HPDE6-E6E7 (cell line): Measurements from ENCODE around the gene FAM72A.
"Not testable (repeated sequence)": the region's sequence is repeated elsewhere in the genome, so short reads cannot be mapped to it uniquely, and the experiment has no call there.

Source experiments
- DNase-seq: peaks from one replicate; pipeline ENCODE4 v3.0.0; 2011; ENCODE audit warnings: missing footprints; ENCODE audit errors: extremely low spot score

FAM72A gene

DNA sequence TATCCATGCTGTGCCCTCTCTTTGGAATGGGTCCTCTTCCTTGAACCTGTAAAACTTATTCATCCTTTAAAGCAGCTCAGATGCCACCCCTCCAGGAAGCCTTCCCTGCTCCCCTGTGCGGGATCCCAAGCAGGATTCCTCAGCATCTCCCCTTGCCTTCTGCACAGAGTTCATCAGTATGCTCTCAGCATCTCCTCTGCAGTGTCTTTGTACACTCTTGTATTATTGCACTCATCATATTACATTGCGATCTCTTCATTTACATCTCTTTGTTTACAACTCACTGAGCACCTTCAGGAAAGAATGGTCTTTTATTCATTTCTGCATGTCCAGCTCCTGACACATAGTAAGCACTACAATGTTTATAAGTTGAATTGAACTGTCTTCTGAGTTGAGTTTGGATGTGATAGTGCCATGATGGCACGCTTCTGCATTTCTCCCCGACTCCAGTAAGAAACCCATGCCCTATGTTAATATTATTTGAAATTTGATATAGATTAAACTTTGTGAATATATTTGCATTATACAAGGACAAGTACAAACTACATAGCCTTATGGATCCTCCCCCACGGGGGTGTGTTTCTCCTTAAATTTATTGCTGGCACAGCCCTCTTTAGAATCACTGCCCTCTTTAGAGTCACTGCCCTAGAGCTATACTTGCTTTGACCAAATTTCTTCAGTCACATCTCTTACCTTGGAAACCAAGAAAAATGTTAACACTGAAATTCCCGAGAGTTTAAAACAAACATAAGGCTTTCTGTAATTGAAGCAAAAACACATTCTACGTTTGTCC lies 13.2 kb upstream of the FAM72A start:
- not testable (repeated sequence) for DNase-seq

DNA sequence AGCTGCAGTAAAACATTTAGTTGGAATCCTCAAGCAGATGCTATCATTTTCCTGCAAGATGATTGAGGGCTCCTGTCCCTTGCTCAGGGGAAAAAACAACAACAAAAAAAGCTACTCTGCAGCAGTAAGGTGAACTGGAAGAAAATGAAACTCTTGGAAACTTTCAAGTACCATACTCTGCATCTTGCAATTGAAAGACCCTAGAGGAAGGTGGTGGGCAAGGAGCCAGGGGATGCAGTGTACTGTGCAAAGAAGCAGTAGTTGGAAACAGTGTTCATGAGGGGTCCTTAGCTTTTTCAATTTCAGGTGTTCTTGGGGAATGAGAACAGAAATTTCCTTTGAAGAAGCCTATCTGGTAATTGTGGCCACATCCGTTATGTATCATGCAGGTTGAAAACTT lies 8.2 kb upstream of the FAM72A start:
- not testable (repeated sequence) for DNase-seq

DNA sequence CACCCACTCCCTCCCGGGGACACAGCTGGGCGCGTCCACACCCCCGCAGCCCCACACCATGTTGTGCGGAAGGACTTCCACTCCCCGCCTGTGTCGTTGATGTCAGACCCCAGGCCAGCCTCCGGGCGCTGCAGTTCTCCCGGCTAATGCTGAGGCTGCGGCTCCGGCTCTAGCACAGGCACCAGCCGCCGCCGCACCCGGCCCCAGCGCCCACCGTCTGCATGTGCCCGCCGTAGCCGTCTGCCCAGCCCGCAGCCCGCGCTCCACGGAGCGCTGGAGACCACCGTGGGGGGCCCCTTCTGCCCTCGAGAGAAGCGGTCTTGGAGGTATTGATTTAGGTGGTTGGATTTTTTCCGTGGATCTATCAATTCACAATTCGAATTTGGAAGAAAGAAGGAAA lies 2.9 kb upstream of the FAM72A start:
- DNase-seq: not testable (repeated sequence)

DNA sequence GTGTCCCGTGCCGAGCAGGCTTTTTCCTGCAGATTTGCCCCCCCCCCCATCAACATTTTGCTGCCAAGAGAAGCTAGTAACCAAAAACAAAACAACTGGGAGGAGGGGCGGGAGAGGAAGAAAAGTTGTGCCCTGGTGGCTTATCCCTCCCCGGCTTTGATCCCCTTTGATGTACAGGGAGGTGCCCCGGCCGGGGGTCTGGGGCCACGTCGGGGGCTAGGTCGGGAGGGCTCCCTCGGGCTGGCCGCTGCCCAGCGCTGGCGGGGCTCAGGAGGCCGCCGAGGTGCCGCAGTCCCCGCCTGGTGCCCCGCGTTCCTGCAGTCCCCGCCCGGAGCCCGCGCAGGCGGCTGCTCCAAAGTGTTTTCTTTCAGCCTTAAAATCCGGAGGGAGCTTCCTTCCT lies 2.2 kb upstream of the FAM72A start:
- DNase-seq: not testable (repeated sequence)

DNA sequence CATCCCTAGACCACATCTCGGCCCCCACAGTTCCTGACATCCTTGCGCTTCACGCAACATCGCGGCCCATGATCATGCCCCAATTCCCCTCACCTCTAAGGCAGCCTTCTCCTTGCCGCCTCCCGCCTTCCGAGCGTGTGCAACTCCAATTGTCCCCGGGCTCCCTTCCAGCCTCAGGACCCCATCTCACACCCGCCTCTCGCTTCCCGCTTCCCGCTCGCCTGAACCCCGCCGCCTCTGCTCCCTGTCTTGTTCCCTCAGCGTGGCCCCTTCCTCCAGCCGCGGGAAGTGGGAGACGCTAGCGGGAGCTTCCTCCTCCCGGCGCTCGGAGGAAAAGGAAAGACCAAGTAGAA lies 1.5 kb upstream of the FAM72A start:
- not testable (repeated sequence) for DNase-seq

DNA sequence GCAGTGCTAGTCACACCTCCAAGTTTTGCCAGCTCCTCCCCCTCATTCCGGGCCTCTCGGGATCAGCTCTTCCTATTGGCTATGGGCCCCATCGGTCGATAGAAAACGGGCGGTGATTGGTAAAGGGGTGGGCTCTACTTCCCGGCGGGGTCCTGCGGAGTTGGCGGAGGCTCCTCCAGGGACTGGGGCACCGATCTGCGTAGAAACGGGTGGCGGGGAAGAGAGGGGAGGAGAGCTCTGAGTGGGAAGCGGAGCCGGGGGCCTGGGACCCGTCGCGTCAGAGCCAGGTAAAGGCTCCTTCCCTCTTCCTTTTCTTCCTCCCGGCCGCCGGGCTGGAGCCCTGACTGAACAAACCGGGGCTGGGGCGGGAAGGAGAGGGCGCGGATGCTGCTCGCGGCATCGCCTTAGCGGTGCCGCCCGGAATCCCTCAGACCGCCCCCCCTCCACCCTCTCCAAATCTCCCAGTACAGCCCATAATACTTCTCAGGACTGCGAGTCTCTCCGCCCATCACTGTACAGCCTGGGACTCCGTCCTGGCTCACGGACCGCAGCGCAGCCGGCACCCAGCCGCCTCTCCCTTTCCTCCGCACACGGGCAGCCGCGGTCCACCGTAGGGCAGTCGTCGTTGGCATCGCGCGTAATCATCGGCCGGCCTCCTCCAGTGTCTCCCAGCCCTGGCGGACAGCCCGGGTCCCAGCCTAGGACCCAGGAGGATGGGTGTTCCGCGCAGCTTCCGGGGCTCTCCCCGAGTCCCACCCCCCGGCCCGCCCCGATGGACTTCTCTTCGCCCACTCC lies 922 bp upstream of the FAM72A start, which contains the start of gene SRGAP2:
Gene SRGAP2, plus strand, starts transcription at position 178 of the 795 bp plus-strand sequence. CDS start 2,430 bp downstream, outside the sequence.
- DNase-seq: not testable (repeated sequence)

DNA sequence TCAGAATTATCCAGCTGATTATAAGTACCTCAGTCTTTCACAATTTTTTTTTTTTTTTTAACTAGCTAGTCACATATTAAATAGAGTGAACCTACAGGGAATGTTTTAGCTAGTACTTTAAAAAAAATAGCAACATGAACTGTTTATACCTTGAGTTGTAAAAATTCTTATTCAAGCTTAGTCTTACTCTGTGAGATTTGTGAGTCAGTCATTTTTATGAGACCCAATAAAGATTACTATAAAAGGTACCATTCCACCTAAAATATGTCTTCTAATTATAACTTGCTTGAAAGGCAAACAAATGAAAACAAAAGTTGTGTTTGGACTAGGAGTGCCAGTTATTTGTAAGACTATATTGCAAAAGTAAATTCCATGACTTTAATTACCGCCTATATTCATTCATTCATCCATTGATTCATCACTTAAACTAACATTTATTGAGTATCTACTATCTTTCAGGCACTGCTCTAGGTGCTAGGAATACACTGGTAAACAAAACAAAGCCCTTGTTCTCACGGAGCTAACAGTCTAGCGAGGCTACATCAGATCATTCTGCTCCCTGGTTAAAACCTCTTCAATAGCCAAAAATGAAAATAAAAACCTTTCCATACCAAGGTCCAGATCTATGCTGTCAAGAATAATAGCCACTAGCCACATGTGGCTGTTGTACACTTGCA lies 5.8 kb downstream of the FAM72A start:
- DNase-seq: not testable (repeated sequence)

DNA sequence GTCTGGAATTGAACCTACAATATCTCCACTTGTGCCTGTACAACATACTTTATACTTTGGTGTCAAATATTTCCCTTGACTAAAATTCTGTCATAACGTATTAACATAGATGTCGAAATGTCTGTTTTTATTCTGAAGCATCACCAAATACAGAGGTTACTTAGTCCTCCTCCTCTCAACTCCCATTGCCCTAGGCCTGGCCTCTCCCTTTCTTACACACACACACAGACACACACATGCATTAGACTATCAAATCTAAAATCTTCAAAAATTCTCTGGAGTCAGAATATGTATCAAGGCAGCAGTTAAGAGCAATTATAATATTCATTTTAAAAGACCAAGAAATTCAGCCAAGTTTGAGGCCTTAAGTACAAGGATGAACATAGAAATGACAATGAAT lies 7.5 kb downstream of the FAM72A start:
- DNase-seq: not testable (repeated sequence)

DNA sequence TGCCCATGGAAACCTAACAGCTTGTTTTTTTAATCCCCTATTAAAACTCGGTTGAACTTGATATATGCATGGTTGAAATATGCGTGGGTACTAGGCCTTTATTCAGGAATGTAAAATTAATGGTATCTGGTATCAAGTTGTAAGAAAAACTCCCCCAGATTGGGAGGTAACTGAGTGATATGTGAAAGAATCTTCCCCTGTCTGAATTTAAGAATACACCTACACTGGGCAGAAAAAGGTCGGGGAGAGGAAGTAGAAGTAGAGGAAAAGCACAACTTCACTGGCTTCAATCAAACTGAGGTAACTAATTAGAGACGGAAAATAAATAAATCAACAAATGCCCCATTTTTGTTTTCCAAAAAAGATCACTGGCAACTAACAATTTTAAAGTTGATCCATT lies 15.8 kb downstream of the FAM72A start:
- DNase-seq: not testable (repeated sequence)

DNA sequence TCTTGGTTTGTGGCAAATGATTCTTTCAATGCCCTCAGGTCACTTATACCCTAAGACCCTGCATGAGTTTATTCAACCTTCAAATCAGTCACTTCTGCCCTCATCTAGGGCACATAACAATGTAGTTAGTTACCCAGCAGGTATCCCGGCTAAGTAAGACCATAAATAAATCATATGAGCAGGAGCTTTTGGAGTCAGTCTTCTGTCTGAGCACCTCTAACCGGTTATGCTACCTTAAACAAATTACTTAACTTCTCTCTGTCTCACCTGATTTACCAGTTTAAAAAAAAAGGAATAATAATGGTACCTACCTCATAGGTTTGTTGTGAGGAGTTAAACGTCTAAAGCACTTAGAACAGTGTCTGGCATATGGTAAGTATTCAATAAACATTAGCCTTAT lies 16.9 kb downstream of the FAM72A start:
- DNase-seq: not testable (repeated sequence)

DNA sequence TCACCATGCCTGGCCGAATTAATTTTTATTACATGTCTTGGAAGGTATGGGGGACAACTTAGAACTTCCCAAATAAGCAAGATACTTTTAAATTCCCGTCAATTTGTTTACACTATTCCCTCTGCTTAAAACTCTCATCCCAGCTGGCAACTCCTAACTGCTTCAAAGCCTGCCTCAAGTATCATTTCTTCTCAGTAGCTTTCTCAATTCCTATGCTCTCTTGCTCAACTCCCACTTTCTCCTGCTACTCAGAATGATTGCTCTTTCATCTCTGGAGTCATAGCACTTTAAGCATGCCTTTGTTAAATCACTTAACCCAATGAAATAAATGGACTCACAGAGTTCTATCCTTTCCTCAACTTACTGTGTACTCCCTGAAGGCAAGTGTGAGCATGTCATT lies 18.9 kb downstream of the FAM72A start:
- not testable (repeated sequence) for DNase-seq

DNA sequence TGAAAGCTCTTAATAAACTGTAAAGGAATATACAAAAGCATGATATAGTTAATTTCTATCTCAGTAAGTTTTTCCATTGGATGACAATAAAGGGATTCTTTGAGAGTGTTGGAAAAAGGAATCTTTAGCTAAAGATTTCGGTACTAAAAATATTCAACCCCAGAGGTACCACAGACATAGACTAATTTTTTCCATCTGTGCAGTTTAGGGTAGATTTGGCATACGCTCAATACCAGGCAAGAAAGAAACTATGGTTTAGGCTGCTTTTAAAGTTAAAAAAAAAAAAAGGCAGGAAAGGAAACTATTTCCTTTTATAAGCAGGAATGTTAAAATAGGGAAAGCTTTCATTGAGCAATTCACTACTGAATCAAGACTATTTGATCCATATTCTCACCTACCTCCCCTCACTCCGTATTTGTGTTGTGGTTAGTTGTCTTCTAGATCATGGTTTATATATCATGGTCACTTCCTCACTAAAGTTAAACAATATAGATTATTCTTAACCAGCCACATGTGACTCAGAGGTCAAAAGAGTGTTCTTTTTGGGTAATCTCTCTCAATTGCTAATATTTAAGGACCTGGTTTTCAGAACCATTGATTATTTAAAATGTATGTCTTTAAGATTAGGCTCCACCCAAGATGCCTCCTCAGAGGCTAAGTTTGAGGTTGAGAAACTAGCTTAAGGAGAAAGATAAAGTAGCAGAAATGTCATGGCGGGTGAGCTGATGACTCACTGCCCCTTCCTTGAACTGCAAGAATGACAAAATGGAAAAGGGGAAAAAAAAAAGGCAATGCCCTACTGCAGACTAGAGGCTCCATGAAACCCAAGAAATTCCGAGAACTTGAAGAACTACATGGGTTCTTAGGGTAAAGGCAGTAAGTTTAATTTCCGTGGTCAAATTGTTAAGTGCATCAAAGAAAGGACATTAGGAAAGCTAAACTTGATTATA lies 20.0 kb downstream of the FAM72A start:
- DNase-seq: not testable (repeated sequence)

DNA sequence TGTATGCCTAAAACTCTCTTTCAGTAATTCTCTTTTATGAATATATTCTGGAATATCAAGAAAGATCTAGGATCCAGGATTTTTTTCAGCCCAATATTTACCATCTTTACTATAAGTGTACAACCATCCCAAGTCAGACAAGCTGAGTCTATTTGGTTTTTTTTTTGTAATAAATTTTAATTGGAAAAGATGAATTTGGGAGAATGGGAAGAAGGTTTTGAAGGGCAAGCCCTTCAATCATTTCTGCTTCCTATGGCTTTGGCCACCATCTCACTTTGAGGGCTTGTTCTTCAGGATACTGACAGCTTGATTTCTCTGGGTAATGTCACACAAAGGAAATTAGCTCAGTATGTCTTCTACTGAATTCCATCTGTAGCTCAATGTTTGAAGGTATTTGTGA lies 23.0 kb downstream of the FAM72A start:
- not testable (repeated sequence) for DNase-seq

DNA sequence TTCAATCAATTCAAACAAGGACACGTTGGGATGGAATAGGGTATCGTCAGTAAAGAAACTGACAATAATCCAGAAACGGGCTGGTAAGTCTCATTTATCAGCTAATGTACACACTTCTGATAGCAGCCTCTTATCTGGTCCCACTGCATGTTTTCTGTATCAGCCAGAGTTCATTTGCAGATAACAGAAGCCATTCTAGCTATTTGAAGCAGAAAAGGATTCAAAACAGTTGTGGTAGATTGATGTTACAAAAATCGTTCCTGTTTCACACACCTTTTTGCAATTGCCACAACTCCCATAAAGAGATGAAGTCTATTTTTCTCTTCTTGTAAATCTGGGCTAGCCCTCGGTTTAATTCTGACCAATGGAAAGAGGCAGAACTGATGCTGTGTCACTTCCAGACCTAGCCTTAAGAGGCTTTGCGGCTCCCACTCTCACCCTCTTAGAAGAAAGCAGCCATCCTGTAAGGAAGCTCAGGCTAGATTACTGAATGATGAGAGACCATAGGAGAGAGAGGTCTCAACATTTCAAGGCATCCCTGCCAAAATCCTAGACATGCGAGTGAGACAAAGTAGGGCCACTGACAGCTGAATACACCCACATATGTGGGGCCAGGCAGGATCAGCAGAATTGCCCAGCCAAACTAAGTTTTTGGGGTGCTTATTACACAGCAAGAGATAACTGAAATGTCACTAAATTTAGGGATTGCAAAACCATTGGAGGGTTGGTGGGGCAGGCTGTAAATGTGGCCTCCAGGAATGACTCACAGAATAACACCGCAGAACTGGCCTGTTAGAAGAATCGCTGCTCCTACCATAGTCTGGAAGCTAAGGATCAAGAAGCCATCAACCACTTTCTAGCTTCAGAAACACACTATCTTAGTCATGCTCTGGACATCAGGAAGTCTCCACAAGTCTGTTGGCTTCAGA lies 24.3 kb downstream of the FAM72A start:
- DNase-seq: not testable (repeated sequence)

DNA sequence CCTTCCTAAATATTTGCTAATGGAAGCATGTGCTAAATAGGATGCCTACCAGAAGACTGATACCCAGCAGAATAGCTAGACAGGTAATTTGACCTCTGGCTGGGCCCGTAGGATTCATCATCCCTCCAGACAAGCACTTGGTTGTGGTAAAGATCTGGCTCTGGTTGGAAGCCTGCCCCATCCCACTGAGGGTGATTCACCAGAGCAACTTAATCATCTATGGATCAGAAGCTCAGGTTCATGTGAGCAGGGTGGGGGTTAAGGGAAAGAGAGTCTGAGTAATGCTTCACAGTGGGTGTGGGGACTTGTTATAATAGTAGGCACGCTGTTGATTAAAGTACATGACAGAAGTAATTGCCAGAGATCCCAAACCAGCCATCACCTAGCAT lies 26.5 kb downstream of the FAM72A start:
- DNase-seq: not testable (repeated sequence)

DNA sequence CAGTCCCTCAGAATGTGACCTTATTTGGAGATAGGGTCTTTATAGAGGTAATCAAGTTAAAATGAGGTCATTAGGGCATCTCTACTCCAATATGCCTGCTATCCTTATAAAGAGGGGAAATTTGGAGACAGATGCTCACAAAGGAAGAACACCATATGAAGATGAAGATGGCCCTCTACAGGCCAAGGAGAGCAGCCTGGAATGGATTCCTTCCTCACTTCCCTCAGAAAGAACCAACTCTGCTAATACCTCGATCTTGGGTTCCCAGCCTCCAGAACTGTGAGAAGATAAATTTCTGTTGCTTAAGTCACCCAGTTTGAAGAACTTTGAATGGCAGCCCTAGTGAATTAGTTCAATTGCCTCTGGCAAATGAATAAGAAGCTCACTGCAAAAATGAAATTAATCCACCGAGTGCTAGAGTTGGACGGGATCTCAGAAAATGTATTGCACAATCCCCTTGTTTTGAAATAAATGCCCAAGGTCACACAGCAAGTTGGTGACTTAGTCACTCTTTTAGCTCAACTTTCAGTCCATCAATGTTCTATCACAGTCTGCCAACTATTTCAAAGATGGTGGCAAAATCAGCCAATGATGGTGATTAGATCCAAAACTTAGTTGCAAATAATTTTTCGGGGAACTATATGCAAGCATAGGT lies 27.1 kb downstream of the FAM72A start:
- not testable (repeated sequence) for DNase-seq

DNA sequence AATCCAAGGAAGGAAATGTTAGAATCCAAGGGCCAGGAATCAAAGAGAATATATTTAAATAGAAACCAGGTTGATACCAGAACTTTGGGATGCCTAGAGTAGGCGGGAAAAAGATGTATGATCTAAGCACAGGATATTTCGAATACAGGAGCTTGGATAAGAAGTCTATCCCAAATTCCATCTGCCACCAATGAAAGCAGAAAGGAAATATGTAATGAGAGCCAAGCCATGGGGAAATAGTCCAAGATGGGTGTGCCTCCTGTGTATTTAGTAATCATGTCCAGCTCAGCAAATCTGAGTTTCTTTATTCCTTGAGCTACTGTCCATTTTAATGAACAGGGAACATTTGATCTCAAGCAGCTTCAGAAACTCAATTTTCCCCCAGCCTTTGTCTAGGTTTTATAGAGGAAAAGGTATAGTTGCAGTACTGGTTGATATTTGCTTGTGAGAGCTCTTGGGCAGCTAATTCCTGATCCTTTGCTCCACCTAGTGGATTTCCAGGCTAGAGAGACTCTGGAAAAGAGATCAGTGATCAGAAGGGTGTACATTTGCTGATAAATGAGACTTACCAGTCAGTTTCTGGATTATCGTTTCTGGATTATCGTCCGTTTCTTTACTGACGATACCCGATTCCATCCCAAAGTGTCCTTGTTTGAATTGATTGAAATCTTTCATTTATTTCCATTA lies 28.3 kb downstream of the FAM72A start:
- DNase-seq: not testable (repeated sequence)

DNA sequence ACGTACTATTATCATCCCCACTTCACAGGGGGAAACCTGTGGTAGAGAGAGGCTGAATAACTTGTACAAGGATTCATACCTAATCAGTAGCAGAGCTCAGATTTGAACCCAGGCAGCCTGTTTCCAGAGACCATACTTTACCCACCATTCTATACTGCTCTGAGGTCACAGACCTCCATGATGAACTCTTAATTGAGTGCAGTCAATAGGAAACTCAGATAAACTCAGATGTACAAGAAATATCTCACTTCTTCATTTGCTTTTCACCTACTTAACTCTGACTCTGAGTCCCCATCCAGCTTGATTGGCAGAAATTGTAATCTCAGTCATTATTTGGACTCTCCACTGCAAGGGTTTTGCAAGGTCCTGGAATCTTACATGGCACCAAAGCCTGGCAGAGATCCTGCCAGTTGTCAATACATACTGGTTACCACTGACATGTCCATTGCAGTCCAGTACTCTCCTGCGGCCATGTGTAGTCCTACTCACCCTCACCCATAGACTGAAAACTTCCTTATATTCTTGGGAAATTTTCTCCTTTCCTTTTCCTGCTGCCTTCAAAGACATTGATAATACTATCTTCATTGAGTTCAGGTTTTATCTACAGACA lies 29.4 kb downstream of the FAM72A start:
- not testable (repeated sequence) for DNase-seq
